Hepatocyte (in vitro differentiated cells): Measurements from ENCODE around the gene CSNK2B. TPM values are rescaled to one million over a fixed set of nuclear protein-coding genes. Genes with fewer than 3 reads are reported as not detected.
A peak's percentile ranks its signal among the peaks of the same experiment; 100 is the strongest.

Experiments used
- DNase-seq: peaks from one replicate; pipeline ENCODE4 v3.0.0-alpha.2; 2016; ENCODE audit warnings: low spot score
- H2AFZ ChIP-seq: fragments of 200-600 bp; sonication (generic); 2 replicates; pipeline ENCODE4 v1.6.0; 2016; ENCODE audit warnings: antibody characterized with exemption, mild to moderate bottlenecking
- H3K27ac ChIP-seq: fragments of 200-600 bp; sonication (generic); 2 replicates; pipeline ENCODE4 v1.5.1; 2016; ENCODE audit warnings: mild to moderate bottlenecking
- H3K27me3 ChIP-seq: fragments of 200-600 bp; sonication (generic); 2 replicates; pipeline ENCODE4 v1.6.1; 2016
- H3K36me3 ChIP-seq: fragments of 200-600 bp; sonication (generic); replicated peaks from 2 replicates; pipeline ENCODE4 v1.5.1; 2016; ENCODE audit warnings: low read depth; ENCODE audit not compliant: insufficient read depth
- H3K4me1 ChIP-seq: fragments of 200-600 bp; sonication (generic); 2 replicates; pipeline ENCODE4 v1.5.1; 2016; ENCODE audit warnings: mild to moderate bottlenecking, moderate library complexity; ENCODE audit not compliant: insufficient read depth
- H3K4me2 ChIP-seq: fragments of 200-600 bp; sonication (generic); 2 replicates; pipeline ENCODE4 v1.6.0; 2016
- H3K4me3 ChIP-seq: fragments of 200-600 bp; sonication (generic); 2 replicates; pipeline ENCODE4 v1.5.1; 2016; ENCODE audit warnings: mild to moderate bottlenecking
- H3K79me2 ChIP-seq: fragments of 200-600 bp; sonication (generic); 2 replicates; pipeline ENCODE4 v1.6.0; 2017; ENCODE audit warnings: mild to moderate bottlenecking
- H3K9me2 ChIP-seq: fragments of 200-600 bp; sonication (generic); replicated peaks from 2 replicates; pipeline ENCODE4 v1.6.0; 2017; ENCODE audit warnings: mild to moderate bottlenecking; ENCODE audit not compliant: insufficient read depth
- H3K9me3 ChIP-seq: fragments of 200-600 bp; sonication (generic); 2 replicates; pipeline ENCODE4 v1.5.1; 2016; ENCODE audit warnings: low read depth, mild to moderate bottlenecking
- H4K20me1 ChIP-seq: fragments of 200-600 bp; sonication (generic); 2 replicates; pipeline ENCODE4 v1.6.0; 2016; ENCODE audit warnings: mild to moderate bottlenecking; ENCODE audit not compliant: insufficient read depth, poor library complexity, severe bottlenecking
- CTCF ChIP-seq: fragments of 200-600 bp; sonication (generic); IDR thresholded peaks from 2 replicates; pipeline ENCODE4 v1.5.1; 2016; ENCODE audit warnings: antibody characterized with exemption, mild to moderate bottlenecking; ENCODE audit not compliant: poor library complexity
- EZH2 ChIP-seq: fragments of 200-600 bp; sonication (generic); IDR thresholded peaks from 2 replicates; pipeline ENCODE4 v1.6.1; 2016; ENCODE audit warnings: antibody characterized with exemption, mild to moderate bottlenecking, borderline replicate concordance
- EZH2phosphoT487 ChIP-seq: fragments of 200-600 bp; sonication (generic); IDR thresholded peaks from one replicate; pipeline ENCODE4 v1.6.1; 2018; ENCODE audit warnings: antibody characterized with exemption, mild to moderate bottlenecking, low read depth, moderate library complexity; ENCODE audit not compliant: unreplicated experiment, severe bottlenecking
- WGBS: methylation state at CpG from one replicate; pipeline ENCODE4 v1.1.6; 2016; ENCODE audit warnings: low lambda C conversion rate; ENCODE audit errors: missing lambda C conversion rate; 5-methylcytosine and 5-hydroxymethylcytosine counted together
- polyA plus RNA-seq: library from polyadenylated mRNA; unstranded; fragments of >200 nt; fragmentation: Nextera tagmentation; extraction: Ambion mirVana; gene quantifications from 2 replicates; pipeline ENCODE4 v1.2.1, GENCODE V29; 2016
- total RNA-seq: library from RNA; depleted of rRNA; stranded (reverse); fragments of >200 nt; gene quantifications from 2 replicates; pipeline ENCODE4 v1.2.3, GENCODE V29; 2014

The CSNK2B gene
- total and polyA plus RNA-seq, 2 experiments from 2014 or later, result 155 to 181 TPM

DNA sequence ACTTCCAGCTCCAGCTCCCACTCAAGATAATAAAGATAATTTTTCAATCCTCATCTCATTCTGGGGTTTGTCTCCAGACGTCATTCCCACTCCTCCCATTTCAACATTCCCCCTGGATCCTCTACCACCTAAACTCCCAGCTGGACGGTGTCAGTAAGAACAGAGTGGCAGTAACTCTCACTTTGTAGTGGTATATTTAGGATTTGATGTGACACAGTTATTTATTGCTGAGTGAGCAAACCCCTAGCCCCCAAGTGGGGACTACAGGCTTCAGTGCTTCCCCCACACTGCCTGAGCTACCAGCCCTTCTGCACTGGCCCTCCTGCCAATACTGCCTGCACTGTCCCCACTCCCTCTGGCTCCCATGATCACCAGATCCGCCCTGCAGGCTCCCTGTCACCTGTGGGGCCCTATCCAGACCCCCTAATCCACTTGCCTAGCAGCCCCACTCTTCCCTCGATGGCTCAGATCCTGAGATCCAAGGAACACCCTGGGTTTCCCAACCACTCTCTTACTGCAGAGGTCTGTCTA is 7.7 kb upstream of the CSNK2B start:
- Histone ChIP-seq H2AFZ (no peak overlapping the region), H3K4me3 (no peak overlapping the region), H3K9me3 (no peaks in the 10 kb centered on the region), H3K27ac (no peak overlapping the region), H3K79me2 (peaks cover 75% of the 10 kb centered on the region), H3K4me2 (peak overlapping the region; percentile 97), H3K36me3 (no peaks in the 10 kb centered on the region), H3K27me3 (no peaks in the 10 kb centered on the region), H4K20me1 (peaks cover 13% of the 10 kb centered on the region), H3K9me2 (no peaks in the 10 kb centered on the region), H3K4me1 (peaks cover 30% of the 10 kb centered on the region)
- TF ChIP-seq EZH2, result no peak
- no peak for TF ChIP-seq CTCF
- TF ChIP-seq EZH2phosphoT487, result no peak
- WGBS, result 86% methylated on average over 4 of the region's 4 CpGs
- DNase-seq, result no peak

GRCh38 chr6:31658983-31659648 is 6.8 kb upstream of the CSNK2B start:
- Histone ChIP-seq H2AFZ (no peak overlapping the region), H3K79me2 (peaks cover 75% of the 10 kb centered on the region), H3K27ac (no peak overlapping the region), H3K4me2 (peak overlapping the region; percentile 97), H3K36me3 (no peaks in the 10 kb centered on the region), H3K27me3 (no peaks in the 10 kb centered on the region), H3K9me2 (no peaks in the 10 kb centered on the region), H3K9me3 (no peaks in the 10 kb centered on the region), H3K4me1 (peaks cover 32% of the 10 kb centered on the region), H3K4me3 (peak overlapping the region; percentile 55), H4K20me1 (peaks cover 13% of the 10 kb centered on the region)
- no peak for DNase-seq
- 88% methylated on average over 13 of the region's 13 CpGs for WGBS
- TF ChIP-seq EZH2phosphoT487 (no peak), CTCF (no peak), EZH2 (no peak)

DNA sequence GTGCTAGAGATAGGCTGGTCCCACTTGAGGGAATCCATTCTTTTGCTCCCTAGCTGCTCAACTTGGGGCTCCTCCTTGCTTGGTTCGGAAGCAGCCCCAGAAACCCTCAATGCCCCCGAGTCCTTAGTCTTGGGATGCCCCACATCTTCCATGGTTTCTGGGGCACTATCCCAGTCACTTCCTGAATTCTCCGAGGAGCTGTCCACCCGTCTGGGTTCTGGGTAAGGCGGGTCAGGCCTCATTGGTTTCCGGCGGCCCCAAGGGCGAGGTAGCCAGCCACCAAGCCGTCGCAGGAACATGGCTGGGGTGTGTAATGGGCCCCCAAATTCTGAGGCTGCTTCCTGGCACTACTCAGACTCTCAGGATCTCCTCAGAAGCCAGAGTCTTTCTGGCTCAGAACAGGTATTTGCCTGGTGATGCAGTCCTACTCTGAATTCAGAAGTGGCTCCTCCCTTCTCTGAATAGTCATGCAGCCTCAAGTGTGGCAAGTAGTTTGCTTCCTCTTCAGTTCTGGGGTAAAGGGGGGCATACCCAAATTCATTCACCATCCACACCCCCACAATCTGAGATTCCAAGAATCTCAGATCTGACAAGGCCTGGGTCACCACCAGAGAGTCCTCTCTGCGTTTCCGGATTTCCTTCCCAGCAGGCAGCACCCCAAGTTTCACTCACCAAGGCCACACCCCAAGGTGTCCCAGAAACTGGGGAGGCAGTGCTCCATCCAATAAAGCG is 6.1 kb upstream of the CSNK2B start:
- H3K4me3 ChIP-seq, result peak overlapping the region; percentile 55
- TF ChIP-seq CTCF (no peak), EZH2 (no peak), EZH2phosphoT487 (no peak)
- 38% methylated on average over 13 of the region's 13 CpGs for WGBS
- H3K27ac ChIP-seq, result peak overlapping the region; percentile 89
- H3K27me3 ChIP-seq, result no peaks in the 10 kb centered on the region
- H3K9me2 ChIP-seq, result no peaks in the 10 kb centered on the region
- no peaks in the 10 kb centered on the region for H3K36me3 ChIP-seq
- H2AFZ ChIP-seq, result no peak overlapping the region
- H3K79me2 ChIP-seq, result peaks cover 70% of the 10 kb centered on the region
- DNase-seq, result peak; percentile 46
- H4K20me1 ChIP-seq, result peaks cover 13% of the 10 kb centered on the region
- H3K9me3 ChIP-seq, result no peaks in the 10 kb centered on the region
- H3K4me2 ChIP-seq, result peak overlapping the region; percentile 97
- peaks cover 34% of the 10 kb centered on the region for H3K4me1 ChIP-seq
